DMS53 treated with DMSO at 0.1 percent for 48 hours (cell line): ENCODE results near the gene AMPD3.
"Not testable (repeated sequence)": the region's sequence is repeated elsewhere in the genome, so short reads cannot be mapped to it uniquely, and the experiment has no call there.

ENCODE experiments used
- DNase-seq: peaks from one replicate; lab custom pipeline; 2025; ENCODE audit not compliant: unreplicated experiment; lab: John Stamatoyannopoulos, UW

Gene AMPD3

DNA sequence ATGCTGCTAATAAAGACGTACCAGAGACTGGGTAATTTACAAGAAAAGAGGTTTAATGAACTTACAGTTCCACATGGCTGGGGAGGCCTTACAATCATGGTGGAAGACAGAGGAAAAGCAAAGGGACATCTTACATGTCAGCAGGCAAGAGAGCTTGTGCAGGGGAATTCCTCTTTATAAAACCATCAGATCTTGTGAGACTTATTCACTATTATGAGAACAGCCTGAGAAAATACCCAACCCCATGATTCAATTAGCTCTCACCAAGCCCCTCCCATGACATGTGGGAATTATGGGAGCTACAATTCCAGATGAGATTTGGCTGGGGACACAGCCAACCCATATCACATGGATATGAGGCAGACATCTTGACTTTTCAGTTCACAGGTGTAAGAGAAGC is 18.4 kb upstream of the AMPD3 start:
- DNase-seq: not testable (repeated sequence)

DNA sequence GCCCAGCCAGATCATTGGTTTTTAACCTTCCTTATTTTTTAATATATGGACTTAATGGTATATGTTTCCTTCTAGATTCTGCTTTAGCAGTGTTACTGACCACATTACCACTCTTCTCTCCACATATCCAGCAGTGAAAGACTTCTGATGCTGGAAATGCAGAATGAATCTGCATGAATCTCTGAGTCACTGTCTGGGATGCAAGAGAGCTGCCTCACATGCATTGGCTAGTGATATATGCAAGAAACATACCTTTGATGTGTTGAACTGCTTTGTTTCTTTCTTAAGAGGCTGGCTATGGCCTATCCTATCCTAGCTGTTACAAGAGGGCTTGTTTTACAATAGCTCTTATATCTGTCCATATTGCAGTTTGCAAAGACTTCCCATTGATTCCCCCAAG is 16.6 kb upstream of the AMPD3 start:
- DNase-seq: no peak

DNA sequence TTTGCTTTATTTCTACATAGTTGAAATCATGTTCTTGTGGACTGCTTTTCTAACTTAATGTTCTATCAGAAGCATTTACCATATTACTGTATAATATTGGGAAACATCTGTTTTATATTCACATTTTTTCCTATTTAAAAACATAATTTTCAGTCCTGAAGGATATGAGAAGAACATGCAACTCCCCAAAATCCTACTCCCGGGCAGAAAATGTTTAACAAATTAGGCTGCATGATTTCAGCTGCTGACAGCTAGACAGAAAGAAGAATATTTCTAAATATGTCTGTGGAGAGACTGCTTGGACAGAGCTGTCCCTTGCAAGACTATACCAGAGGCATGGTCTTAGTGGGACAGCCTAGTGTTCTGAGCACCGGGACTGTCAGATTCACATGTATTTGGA is 15.7 kb upstream of the AMPD3 start:
- no peak for DNase-seq

DNA sequence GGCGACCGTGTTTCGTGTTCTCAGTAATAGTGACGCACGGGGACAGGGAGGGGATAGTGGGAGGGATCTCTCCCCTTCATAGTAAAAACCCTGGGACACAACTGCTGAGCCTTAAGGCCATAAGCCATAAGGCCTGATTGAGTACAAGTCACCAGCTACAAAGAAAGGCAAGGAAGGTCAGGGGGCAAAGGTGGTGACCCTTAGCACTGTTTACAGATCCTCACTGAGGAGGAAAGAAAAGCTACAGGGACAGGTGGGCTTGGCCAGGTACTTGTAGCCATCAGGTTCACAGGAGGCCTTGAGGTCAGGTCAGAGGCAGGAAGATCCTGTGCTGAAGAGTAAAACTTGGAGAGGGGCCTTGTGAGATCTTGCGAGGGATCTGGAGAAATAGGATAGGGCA is 15.1 kb upstream of the AMPD3 start:
- DNase-seq: no peak

DNA sequence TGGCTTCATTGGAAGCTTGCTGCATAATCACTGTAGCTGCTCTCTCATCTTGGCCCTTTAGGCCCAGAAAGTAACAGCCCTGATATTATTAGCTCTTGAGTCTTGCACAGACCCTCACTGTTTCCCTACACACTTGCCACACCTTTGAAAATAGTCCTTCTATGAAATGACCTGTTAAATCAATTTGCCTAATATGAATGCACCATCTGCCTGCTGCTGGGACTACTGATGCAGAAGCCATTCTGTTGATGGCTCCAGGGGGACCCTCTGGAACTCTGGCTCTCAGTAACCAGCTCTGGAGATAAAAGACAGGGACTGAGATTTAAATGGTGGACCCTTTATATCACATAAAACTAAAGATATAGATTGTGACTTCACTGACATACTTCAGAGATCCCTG is 14.7 kb upstream of the AMPD3 start:
- DNase-seq: no peak

DNA sequence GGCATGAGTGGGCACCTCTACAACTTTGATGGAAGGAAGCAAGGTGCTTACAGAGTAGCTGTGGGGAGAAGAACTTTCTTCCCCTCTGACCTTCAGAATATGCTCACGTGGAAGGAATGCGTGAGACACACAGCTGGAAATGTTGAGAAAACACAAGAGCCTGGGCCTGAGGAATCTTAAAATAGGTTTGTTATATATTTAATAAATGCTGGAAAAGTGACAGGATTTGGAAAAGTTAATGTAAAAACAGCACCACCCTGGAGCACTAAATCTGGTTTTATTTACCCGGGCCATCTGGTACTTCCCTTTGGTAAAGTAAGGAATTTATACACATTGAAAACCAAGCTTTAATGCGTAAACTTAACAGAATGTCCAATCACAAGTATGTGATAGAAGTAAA is 14.0 kb upstream of the AMPD3 start:
- no peak for DNase-seq

DNA sequence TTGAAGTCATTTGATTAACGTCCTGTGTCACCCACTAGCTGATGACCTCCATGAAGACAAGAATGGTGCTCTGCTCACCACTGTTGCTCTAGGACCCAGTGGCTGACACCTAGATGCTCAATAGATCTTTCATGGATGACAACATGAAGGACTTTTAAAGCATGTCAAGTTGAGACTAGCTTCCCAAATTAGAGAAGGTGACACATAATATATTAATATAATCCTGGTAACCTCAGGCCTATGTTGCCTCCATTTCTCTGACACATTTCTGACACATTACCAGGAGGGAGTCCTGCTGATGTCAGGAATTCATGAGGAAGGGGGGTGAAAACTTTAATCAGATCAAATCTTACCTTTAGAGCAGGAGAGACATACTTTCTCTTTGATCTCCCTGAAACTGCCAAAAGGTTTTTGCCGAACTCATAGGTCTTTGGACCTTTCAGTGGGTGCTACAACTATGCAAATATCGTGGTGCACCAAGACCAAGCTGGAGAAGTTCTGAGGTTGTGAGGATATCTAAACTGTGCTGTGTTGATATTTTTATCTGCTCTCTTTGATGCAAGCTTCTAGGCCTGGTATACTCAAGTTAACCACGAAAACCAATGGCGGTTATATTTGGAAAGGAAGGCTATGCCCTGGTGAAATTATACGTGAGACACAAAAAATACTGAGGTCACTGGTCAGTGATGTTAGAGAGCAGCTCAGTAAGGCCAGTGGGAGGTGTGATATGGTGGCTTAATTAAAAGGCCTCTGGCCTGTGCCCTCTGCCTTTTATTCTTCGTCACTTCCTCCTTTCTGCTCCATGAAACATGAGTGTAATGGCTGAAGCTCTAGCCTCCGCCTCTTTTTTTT is 13.2 kb upstream of the AMPD3 start:
- no peak for DNase-seq

DNA sequence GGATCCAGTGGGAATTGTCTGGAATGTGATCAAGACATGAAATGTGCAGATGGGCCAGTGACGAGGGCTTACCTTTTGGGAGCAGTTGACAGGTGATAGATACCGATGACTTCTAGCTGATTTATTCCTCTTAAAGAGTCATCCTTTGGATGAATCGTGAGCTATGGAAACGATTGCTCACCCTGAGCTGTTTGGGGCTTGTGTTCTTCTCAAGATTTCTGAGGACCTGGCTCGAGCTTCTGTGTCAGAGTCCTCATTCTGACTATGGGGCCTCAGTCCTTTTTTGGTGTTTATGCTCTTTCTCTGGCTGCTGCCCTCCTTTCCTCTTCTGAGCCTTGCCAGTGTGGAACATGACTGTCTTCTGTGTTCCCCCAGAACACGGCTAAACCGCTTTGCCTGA is 11.9 kb upstream of the AMPD3 start:
- DNase-seq: no peak

DNA sequence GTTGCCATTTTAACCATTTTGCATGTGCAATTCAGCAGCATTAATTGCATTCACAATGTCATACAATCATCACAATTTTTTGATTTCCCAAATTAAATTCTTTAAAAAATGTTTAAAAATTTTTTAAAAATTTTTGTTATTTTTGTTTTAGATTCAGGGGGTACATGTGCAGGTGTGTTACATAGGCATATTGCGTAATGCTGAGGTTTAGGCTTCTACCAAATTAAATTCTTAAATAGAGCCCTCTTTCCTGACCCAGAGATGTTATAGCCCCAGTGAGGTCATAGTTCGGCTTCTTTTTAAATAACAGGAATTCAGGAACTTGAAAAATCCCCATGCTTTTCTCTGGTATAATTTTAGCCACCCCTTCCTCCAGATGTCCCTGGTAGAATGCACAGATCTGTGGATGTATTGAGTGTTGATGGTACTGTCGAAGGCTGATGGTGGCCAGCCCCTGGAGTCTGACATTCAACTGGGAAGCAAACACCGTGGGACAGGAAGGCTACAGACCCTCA is 11.3 kb upstream of the AMPD3 start:
- no peak for DNase-seq

DNA sequence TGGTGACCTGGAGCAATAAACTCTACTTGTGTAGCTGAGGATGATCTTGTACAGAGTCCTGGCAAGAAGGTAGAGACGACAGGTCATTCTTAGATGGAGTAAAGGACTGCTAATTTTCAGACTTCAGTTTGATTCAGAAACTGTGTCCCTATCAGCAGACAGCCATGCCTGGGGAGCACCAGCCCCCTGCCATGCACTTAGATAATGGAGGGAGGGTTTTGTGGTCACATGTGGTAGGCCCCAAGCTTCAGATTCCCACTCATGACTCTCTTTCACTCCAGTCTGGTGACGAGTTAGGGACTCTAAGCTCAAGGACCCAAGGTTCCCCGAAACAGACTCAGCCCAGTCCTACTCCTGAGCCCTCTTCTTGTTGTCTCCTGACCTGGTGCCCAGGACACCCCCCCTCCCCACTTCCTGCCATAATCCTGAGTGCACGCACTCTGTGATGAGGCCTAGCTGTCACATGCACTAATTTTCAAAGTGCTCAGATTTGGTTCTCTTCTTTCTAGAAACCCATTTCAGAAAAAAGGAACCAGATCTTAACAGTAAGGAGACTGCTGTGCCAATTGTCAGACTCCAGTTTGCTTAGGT is 10.2 kb upstream of the AMPD3 start:
- no peak for DNase-seq

DNA sequence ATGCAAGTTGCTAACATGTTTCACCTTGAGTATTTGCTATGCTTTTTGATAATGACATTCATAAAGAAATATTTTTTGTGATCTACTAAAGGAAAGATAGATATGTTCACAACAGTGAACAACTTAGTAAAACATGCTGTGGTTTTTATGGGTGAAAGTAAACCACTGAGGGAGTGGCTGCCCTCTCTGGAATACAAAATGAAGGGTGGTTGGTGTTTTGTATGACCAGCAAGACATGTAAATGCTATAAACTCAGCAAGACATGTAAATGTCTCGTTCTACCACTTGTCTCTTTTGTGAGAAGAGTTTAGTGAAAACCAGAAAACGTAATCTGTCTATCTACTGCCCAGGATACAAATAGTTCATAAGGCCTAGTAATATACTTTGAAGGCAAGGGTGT is 7.6 kb upstream of the AMPD3 start:
- no peak for DNase-seq

DNA sequence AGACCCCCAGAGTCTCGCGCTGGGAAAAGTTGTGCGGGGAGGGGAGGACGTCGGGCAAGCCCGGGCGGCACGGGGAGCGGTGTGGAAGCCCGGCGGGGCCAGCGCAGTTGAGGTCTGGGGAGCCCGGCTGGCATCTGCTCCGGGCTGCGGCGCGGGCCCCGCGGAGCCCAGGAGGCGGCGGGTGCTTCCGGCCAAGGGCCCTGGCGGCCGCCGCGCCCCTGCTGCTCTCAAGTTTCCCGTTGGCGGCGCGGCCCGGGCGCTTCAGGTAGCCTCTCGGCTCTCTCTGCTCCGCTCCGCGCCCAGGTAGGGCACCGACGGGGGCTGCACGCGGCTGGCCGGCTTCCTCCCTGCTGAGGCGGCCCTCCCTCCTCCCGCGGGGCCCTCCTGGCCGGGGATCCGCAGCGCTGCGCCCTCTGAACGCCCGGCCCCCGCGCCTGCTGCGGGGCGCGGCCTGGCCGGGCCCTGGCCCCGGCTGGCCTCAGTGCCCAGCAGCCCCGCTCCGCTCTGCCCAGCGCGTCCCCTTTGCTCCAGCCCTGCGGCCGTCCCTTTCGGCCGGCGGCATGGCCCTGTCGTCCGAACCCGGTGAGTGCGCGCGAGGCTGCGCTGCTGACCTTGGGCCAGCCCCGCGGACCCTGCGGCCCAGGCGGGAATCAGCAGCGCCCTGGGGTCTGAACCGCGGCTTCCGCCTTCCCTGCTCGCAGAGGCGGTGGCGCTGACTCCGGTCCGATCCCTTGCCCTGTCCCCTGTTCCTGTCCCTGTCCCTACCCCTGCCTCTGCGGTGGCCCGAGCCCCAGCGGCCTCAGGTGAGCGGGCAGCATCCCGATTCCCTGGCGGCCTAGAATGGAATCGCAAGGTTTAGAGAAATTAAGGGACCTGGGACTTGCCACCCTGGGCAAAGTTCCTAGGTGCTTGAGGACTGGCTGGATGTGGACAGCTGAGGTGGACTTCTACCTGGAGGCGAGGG is 4.3 kb upstream of the AMPD3 start:
- DNase-seq: peak; percentile 61

DNA sequence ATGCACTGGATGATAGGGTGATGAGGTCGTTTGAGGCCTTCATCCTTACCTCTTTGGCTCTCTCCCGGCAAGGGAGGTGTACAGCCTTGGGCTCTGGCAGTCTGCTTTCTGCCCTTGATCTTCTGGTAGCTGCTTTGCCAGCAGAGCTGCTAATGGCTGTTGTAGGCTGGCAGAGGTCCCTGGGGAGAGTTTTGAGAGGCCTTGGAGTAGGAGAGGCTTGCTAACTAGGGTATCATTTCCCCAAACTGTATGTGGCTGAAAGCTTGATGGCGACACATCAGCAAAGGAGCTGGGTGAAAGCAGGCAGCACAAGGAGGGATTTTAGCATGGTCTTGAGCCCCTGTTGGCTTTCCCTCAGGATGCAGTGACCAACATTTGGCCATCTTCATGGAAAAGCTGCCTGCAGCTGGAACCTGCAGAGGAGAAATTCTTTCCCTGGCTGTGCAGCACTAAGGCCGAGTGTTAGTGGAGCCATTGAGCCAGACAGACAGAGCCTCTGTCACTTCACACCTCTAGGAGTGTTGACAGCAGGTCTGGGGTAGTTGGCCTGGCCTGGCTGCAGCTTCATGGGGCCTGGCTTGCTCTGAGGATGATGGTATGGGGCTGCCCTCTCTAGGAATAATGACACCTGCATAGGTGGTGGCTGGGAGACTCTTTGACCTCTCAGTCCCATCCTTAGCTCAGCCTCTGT is 3.5 kb upstream of the AMPD3 start:
- DNase-seq: no peak

DNA sequence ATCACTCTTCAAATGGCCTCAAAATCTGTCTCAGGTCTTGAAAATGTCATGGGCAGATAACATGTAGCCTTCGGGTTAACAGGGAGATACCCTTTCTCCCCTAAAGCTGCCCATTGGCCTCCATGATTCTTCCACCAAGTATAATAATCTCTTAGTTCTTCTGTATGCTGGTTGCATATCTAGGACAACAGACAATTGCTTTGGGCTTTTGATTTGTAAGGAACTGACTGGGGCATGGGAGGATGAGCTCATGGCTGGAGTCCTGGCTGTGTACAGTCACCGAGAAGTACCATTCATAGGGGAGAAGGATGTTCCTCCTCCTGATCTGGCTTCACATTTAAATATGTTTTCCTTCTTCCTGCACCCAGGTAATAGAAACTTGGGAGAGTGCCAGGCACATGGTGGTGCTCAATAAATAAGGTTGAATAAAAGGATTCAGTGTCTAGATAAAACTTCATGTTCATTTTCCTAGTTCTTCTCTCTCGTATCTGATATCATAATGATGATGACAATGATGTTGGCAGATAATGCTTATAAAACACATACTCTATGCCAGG is 2.8 kb upstream of the AMPD3 start:
- DNase-seq: no peak

DNA sequence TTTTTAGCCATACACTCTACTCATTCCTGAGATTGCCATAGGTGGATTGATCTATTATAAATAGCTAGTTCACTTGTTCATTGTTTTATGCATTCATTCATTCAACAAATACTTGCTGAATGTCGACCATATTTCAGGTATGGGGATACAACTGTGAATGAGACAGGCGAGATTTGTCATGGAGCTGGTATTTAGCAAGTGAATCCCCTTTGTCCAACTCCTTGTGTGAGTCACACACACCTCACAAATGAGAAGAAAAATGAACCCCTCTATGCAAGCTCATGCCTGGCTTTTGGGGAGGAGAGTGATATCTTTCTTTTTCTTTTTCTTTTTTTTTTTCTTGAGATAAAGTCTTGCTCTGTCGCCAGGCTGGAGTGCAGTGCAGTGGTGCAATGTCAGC is 1.8 kb upstream of the AMPD3 start:
- DNase-seq: no peak

DNA sequence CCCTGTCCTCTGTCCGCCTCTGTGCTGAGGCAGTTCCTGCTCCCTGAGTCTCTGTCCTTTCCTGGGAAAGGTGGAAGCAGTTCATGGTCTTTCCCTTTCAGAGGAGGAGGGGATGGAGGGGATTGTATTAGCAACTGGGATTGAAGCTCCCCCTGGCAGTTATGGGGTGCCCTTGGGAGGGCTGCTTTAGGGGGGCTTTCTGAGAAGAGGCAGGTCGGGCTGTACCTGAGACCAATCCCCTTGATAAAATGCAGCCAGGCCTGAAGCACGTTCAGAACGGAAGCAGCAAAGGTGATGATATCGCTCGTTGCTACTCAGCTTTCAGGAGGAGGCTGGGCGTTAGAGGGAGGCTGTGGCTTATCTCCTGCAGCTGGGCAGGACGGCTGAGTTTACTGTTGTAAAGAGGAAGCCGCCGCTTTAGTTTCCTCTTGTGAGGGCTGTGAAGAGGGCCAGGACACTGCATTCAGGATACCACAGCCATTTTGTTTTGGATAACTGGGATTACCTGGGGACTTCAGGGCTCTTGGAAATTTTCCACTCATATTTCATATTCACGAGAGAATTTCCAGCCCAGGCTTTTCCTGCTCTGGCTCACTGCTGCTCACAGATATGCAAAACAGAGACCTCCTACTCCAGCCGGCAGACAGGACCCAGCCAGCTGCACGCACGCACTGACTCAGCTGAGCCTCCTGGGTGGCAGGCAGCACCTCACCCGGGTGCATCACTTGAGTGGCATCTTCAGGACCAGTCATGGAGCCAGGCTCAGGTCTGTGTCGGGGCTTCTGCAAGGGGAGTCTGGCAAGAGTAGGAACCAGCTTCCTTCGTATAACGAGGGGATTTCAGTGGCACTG is 798 bp downstream of the AMPD3 start:
- DNase-seq: peak; percentile 82

DNA sequence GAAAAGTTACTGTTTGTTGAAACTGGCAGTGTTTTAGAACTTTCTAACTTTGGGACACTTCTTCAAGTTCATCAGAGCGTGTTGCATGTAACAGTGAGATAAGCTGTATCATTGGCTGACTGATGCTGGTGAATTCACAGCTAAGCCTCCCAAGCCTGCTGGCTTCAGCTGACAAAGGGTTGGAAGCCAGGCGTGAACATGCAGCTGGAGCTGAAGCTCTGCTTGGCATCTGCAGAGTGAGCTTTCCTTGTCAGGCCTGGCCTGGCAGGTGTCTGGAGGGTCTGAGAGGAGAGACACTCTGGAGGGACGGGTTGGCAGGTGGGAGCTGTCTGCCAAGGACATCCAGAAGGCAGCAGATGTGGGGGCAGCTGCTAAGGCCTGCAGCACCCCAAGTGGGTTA is 1.5 kb downstream of the AMPD3 start:
- no peak for DNase-seq

DNA sequence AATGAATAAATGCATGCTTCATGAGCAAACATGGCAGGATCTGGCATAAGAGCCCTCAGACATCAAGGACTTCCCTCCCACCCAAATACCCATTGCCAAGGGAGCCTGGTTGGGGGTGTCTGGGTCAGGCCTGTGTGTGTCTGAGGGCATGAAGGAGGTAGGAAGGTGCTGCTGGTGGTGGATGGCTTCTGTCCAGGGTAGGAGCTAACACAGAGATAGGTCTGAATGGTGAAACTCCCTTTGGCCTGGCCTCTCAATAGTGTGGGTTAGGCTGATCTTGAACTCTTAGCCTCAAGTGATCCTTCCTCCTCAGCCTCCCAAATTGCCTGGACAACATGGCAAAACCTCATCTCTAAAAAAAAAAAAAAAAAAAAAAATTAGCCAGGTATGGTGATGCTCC is 2.8 kb downstream of the AMPD3 start:
- DNase-seq: no peak

DNA sequence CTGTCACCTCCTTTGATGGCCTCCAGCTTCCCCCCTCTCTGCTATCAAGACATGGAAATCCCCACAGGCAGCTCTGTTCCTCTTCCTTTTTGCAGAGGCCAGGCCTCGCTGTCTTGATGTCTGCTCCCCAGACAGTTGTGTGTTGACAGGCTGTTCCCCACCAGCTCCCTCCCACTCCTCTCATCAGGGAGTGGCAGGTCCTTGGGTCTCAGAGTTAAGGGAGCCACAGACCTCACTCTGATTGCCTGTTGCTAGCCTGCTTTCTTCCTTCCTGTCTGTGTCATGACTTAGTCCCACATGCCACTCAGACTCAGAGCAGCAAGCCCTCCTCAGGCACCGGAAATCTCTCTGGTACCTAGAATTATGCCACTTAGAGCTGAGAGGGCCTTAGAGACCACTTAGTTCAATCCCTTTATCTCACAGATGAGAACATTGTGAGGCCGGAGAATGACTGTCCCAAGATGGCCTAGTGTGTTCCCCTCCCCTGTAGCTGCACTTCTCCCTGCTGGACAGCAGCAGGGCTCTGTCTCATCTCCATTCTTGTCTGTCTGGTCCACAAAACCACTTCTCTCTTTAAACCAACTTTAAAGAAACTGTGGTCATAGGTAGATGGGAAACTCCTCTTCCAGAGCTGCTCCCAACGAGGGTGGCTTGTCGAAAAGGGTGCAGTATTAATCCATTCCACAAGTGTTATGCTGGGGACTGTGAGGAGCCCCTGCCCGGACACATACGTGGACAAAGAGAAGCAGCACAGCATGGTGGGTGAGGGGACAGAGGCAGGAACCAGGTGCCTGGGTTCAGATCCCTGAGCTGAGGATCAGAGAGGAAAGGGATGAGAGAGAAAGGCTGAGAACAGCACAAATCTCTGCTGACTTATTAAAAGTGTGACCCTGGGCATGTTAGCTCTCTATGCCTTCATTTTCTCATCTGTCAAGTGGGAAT is 4.2 kb downstream of the AMPD3 start:
- no peak for DNase-seq
